Gastrocnemius medialis (tissue), 4 donors: ENCODE data around the gene ATF5. TPM values are rescaled to one million over a fixed set of nuclear protein-coding genes. Genes with fewer than 3 reads are reported as not detected.

Experiments used
- ATAC-seq, 2 donors: fragments of 150-250 bp; one replicate each; pipeline ENCODE4 v1.9.1; 2016
- DNase-seq, 2 donors: peaks; one replicate each; pipeline ENCODE4 v3.0.0-alpha.2; 2019
- H3K27ac ChIP-seq, 4 donors: fragments of 200-600 bp; sonication (generic); 1 replicate in 1 of 4; 2 replicates in 3 of 4; pipeline ENCODE4 v1.5.1; 2016 to 2018; ENCODE audit warnings: mild to moderate bottlenecking in 2 of 4, moderate library complexity in 1 of 4
- H3K27me3 ChIP-seq, 3 donors: fragments of 200-600 bp; sonication (generic) in 2 of 3; 1 replicate in 1 of 3; 2 replicates in 2 of 3; pipeline versions ENCODE4 v1.5.1 to v1.6.0; 2016 to 2019; ENCODE audit warnings: mild to moderate bottlenecking in 1 of 3, moderate library complexity in 1 of 3
- H3K36me3 ChIP-seq, 2 donors: fragments of 200-600 bp; sonication (generic) in 1 of 2; one replicate each; pipeline ENCODE4 v1.5.1; 2017 to 2018
- H3K4me1 ChIP-seq, 2 donors: fragments of 200-600 bp; sonication (generic) in 1 of 2; one replicate each; pipeline ENCODE4 v1.5.1; 2016 to 2017; ENCODE audit warnings: mild to moderate bottlenecking in 2 of 2
- H3K4me3 ChIP-seq, 4 donors: fragments of 200-600 bp; sonication (generic) in 3 of 4; 1 replicate in 1 of 4; 2 replicates in 3 of 4; pipeline ENCODE4 v1.5.1; 2016 to 2019; ENCODE audit warnings: mild to moderate bottlenecking in 2 of 4
- H3K9me3 ChIP-seq, 3 donors: fragments of 200-600 bp; sonication (generic) in 2 of 3; 1 replicate in 1 of 3; 2 replicates in 2 of 3; pipeline ENCODE4 v1.5.1; 2016 to 2019
- CTCF ChIP-seq, 5 experiments: fragments of 450-650 bp in 3 of 5; fragments of 200-600 bp in 2 of 5; sonication (generic) in 2 of 5; IDR thresholded peaks in 4 of 5; conservative IDR thresholded peaks in 1 of 5; 1 replicate in 4 of 5; 2 replicates in 1 of 5; pipeline ENCODE4 v1.5.1; 2016 to 2019; ENCODE audit warnings: antibody characterized with exemption in 5 of 5, mild to moderate bottlenecking in 3 of 5, moderate library complexity in 3 of 5
- POLR2A ChIP-seq, 2 donors: fragments of 450-650 bp; IDR thresholded peaks; one replicate each; pipeline ENCODE4 v1.6.1; 2017; ENCODE audit warnings: antibody characterized with exemption in 2 of 2, mild to moderate bottlenecking in 2 of 2, moderate library complexity in 2 of 2
- in situ Hi-C, 4 donors: fragments of 200-750 bp; cut with MboI; loops; one replicate each; pipeline versions ENCODE4 v1.15.0 to v1.8.0; 2017; ENCODE audit warnings: low sequenced_read_pairs in 4 of 4
- intact Hi-C: fragments of 100-400 bp; cut with DNase I; formaldehyde crosslinking; loops from one replicate; pipeline ENCODE4 v1.15.1; 2023; ENCODE audit warnings: low total_unique reads
- total RNA-seq, 4 donors: library from RNA; depleted of rRNA; stranded (reverse); fragments of >200 nt; gene quantifications; one replicate each; pipeline versions ENCODE4 v1.1.0 to v1.2.3, GENCODE V29; 2016

ATF5 gene
- total RNA-seq, 4 donors from 2014 or later: 6.4 to 10.8 (median 9.0) TPM

GRCh38 chr19:49908480-49909420, 20.3 kb upstream of the ATF5 start:
- ATAC-seq: no peak
- no peaks in the 10 kb centered on the region for H3K9me3 ChIP-seq
- in situ Hi-C loops: no loop called here
- no peak overlapping the region for H3K4me3 ChIP-seq
- H3K4me1 ChIP-seq: peaks cover 0 to 11% of the 10 kb centered on the region in 2 donors
- H3K27me3 ChIP-seq: no peaks in the 10 kb centered on the region
- intact Hi-C loops: no loop called here
- no peak for DNase-seq
- no peak overlapping the region for H3K27ac ChIP-seq
- TF ChIP-seq POLR2A (IDR thresholded peaks at IDR 0.05) (no peak), CTCF (IDR thresholded peaks at IDR 0.05 in 4 of 5, conservative IDR thresholded peaks at IDR 0.05 in 1 of 5) (no peak)
- H3K36me3 ChIP-seq: peaks cover 0 to 30% of the 10 kb centered on the region in 2 donors

- DNase-seq (no peak), ATAC-seq (no peak)
- TF ChIP-seq POLR2A (IDR thresholded peaks at IDR 0.05) (no peak), CTCF (IDR thresholded peaks at IDR 0.05 in 4 of 5, conservative IDR thresholded peaks at IDR 0.05 in 1 of 5) (no peak)
- Histone ChIP-seq H3K9me3 (no peaks in the 10 kb centered on the region), H3K27me3 (no peaks in the 10 kb centered on the region), H3K36me3 (peaks cover 0 to 34% of the 10 kb centered on the region in 2 donors), H3K4me3 (no peak overlapping the region), H3K4me1 (peaks cover 0 to 11% of the 10 kb centered on the region in 2 donors), H3K27ac (no peak overlapping the region)
- in situ Hi-C loops: no loop called here
- intact Hi-C loops: no loop called here
Measured at GRCh38 chr19:49910179-49910578, 18.8 kb upstream of the ATF5 start.

GRCh38 chr19:49911381-49912145, 17.4 kb upstream of the ATF5 start:
- intact Hi-C loops (no loop called here), in situ Hi-C loops (no loop called here)
- no peak for DNase-seq
- Histone ChIP-seq H3K27ac (no peak overlapping the region), H3K27me3 (no peaks in the 10 kb centered on the region), H3K36me3 (peaks cover 0 to 41% of the 10 kb centered on the region in 2 donors), H3K4me3 (no peak overlapping the region), H3K9me3 (no peaks in the 10 kb centered on the region), H3K4me1 (peaks cover 0 to 11% of the 10 kb centered on the region in 2 donors)
- ATAC-seq: peak in 1 of 2 donors; percentile 28
- TF ChIP-seq CTCF (IDR thresholded peaks at IDR 0.05 in 4 of 5, conservative IDR thresholded peaks at IDR 0.05 in 1 of 5): no peak
- no peak for TF ChIP-seq POLR2A (IDR thresholded peaks at IDR 0.05)

- ATAC-seq: no peak
- in situ Hi-C loops (no loop called here), intact Hi-C loops (no loop called here)
- Histone ChIP-seq H3K27ac (no peak overlapping the region), H3K9me3 (no peaks in the 10 kb centered on the region), H3K4me3 (no peak overlapping the region), H3K4me1 (peaks cover 0 to 4% of the 10 kb centered on the region in 2 donors), H3K36me3 (peaks cover 0 to 35% of the 10 kb centered on the region in 2 donors), H3K27me3 (no peaks in the 10 kb centered on the region)
- TF ChIP-seq POLR2A (IDR thresholded peaks at IDR 0.05): no peak
- no peak for TF ChIP-seq CTCF (IDR thresholded peaks at IDR 0.05 in 4 of 5, conservative IDR thresholded peaks at IDR 0.05 in 1 of 5)
- DNase-seq: no peak
Measured at GRCh38 chr19:49912965-49913685, 15.9 kb upstream of the ATF5 start.
